A549 treated with Mapracorat at 1 μM for 4 hours (cell line): ENCODE data around the gene MTERF2. TPM values are rescaled to one million over a fixed set of nuclear protein-coding genes. Genes with fewer than 3 reads are reported as not detected.

Source experiments
- total RNA-seq: library from RNA; stranded (reverse); fragments of 200-300 nt; extraction: Qiagen RNA extraction; gene quantifications from 5 replicates; pipeline ENCODE4 v1.2.3, GENCODE V29; 2022

MTERF2 gene, protein sequence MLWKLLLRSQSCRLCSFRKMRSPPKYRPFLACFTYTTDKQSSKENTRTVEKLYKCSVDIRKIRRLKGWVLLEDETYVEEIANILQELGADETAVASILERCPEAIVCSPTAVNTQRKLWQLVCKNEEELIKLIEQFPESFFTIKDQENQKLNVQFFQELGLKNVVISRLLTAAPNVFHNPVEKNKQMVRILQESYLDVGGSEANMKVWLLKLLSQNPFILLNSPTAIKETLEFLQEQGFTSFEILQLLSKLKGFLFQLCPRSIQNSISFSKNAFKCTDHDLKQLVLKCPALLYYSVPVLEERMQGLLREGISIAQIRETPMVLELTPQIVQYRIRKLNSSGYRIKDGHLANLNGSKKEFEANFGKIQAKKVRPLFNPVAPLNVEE
- 3.6 to 4.6 TPM (median 4.2 TPM) in 5 replicates for total RNA-seq

DNA sequence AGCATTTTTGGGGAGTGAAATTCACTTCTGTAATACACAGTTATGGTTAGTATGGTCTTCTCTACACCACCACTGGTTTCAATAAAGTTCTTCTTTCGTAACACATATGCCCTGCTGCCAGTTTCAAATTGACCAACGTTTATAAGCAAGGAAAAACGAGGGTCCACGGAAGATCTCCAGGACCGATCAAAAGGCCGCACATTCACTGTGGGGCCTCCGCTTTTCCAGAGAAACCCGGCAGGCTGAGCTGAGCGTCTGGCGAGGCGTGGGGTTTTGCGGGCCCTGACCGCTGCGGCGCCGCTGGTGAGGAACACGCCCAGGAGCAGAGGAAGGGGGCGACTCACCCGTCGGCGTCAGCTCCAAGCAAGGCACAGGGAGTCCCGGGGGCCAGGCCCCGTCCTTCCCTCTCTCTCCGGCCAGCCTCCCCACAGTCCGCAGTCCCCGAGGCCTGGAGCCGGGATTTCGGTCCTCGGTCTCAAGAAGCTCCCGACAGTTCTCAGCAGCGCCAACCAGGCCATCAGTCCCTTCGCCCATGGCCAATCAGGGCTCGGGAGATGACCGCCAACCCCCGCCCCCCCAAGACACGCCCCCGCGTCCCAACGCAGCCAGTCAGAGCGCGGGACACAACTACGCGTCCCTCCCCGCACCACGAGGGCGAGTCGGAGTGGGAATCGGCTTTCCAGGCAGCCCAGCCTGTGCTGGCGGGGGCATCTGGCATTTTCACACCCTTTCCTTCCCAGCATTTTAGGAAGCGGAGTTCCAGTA is at the start of gene MTERF2:
Gene MTERF2, minus strand, starts transcription at position 522 of the 765 bp plus-strand sequence. CDS start 8,432 bp downstream, outside the sequence.

DNA sequence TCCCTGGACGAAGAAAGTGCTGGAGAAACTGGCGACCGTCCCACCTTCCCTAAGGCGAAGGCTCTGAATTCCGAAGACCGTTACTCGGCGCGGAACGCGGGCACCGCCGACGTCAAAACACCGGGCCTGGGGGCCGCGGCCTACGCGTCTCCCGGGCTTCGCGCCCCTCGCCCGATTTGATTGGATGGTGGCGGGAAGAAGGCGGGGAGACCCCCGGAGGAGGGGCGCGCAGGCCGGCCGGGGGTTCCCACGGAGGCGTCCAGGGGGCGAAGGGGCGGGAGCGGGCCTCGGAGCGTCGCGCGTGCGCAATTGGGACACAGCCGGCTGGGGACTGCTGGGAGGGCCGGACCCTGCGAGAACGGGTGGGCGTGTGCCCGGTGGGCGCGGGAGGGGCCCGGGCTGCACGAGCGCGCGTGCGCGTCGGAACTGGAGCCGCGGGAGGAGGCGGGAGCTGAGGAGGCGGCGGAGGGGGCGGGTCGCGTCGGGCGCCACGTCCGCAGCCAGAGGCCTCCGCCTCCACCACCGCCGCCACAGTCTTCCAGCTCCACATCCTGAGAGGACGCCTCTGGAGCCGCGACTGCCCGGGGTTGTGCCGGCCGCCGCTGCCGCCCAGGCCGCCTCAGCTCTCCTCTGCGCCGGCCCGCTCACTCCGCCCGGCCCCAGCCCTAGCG is 31.4 kb downstream of the MTERF2 start, which contains the start of gene TMEM263:
Gene TMEM263, plus strand, starts transcription at position 531 of the 671 bp plus-strand sequence. CDS start 11,210 bp downstream, outside the sequence.

Other genes starting within 250 kb of the MTERF2 start
- 7.9 to 11.0 TPM (median 8.8 TPM) in 5 replicates for gene RIC8B, start 212.5 kb downstream of the MTERF2 start, total RNA-seq
- gene TMEM263, start 31.2 kb downstream of the MTERF2 start, total RNA-seq: 24.8 to 30.6 TPM (median 29.1 TPM) in 5 replicates
- gene CRY1, start 106.4 kb upstream of the MTERF2 start, total RNA-seq: 20.6 to 26.0 TPM (median 24.0 TPM) in 5 replicates